ENCODE measurements around the gene RAB34. TPM values are rescaled to one million over a fixed set of nuclear protein-coding genes. Genes with fewer than 3 reads are reported as not detected.
A peak's percentile ranks its signal among the peaks of the same experiment; 100 is the strongest.

The RAB34 gene
- total RNA-seq, 6 experiments from 2014 or later, result 161 to 219 (median 192) TPM

DNA sequence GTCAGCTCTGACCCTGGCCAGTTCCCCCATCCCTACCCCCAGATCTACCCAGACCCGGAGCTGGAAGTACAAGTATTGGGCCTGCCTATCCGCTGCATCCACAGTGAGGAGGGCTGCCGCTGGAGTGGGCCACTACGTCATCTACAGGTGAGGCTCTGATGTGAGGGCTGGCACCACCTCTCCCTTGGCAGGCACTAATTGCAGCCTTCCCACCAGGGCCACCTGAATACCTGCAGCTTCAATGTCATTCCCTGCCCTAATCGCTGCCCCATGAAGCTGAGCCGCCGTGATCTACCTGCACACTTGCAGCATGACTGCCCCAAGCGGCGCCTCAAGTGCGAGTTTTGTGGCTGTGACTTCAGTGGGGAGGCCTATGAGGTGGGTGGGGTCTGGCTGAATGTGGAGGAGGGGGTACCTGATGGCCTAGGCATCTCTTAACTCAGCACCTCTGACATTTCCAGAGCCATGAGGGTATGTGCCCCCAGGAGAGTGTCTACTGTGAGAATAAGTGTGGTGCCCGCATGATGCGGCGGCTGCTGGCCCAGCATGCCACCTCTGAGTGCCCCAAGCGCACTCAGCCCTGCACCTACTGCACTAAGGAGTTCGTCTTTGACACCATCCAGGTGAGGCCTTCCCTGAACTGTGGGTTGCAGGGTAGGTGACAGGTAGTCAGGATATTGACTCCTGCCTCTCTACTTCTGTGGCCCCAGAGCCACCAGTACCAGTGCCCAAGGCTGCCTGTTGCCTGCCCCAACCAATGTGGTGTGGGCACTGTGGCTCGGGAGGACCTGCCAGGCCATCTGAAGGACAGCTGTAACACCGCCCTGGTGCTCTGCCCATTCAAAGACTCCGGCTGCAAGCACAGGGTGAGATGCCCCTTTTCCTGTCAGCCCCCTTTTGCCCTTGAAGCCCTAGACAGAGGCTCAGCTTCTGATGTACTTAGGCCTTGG lies 30.4 kb upstream of the RAB34 start:
- H3K4me1 Mint-ChIP-seq (ENCODE audit: low read depth), result peaks cover 29% of the 10 kb centered on the region
- no peak for TF ChIP-seq CTCF (IDR thresholded peaks at IDR 0.05)
- H3K27ac Mint-ChIP-seq, result peak overlapping the region; percentile 51
- H3K4me3 Mint-ChIP-seq, result no peak overlapping the region
- H3K9me3 Mint-ChIP-seq, result no peaks in the 10 kb centered on the region
- peaks cover 15% of the 10 kb centered on the region for H3K36me3 Mint-ChIP-seq (ENCODE audit: low read depth)
- DNase-seq, result no peak
- peaks cover 32% of the 10 kb centered on the region for H3K27me3 Mint-ChIP-seq (ENCODE audit: insufficient read depth)

DNA sequence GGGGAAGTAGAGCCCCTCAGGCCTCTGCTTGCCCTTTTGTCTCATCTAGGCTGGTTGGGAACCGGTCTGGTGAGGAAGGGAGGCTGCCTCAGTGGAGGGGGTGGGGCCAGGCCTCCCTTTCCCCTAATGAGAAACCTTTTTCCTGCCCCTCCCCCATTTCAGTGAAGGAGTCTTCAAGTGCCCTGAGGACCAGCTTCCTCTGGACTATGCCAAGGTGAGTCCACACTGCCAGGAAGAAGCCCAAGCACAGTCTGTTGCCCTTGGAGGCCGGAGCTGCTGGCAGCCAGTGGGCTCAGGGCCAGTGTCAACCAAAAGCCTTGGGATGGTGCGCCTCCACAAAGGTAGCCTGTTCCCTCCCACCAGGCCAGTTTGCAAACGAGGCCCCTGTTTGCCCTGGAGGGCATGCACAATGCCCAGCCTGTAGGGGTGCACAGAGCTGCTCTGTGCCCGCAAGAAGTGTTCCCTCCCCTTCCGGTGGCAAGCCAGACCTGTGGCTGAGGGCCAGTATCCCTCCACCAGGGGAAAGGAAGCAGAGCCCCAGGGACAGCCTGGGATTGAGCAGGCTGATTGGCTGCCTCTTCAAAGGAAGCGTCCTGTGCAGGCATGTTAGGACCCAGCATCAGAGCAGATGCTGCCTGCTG lies 29.5 kb upstream of the RAB34 start:
- H3K27me3 Mint-ChIP-seq (ENCODE audit: insufficient read depth), result peaks cover 26% of the 10 kb centered on the region
- no peak for DNase-seq
- no peak for TF ChIP-seq CTCF (IDR thresholded peaks at IDR 0.05)
- H3K4me3 Mint-ChIP-seq, result no peak overlapping the region; the same call in 1 of the 2 replicates
- H3K4me1 Mint-ChIP-seq (ENCODE audit: low read depth), result peaks cover 32% of the 10 kb centered on the region
- no peak overlapping the region for H3K27ac Mint-ChIP-seq
- H3K9me3 Mint-ChIP-seq, result no peaks in the 10 kb centered on the region
- peaks cover 12% of the 10 kb centered on the region for H3K36me3 Mint-ChIP-seq (ENCODE audit: low read depth)

GRCh38 chr17:28746611-28747050 lies 29.0 kb upstream of the RAB34 start:
- Mint-ChIP-seq H3K27me3 (ENCODE audit: insufficient read depth) (peaks cover 20% of the 10 kb centered on the region), H3K27ac (peak overlapping the region; percentile 95), H3K4me1 (ENCODE audit: low read depth) (peaks cover 32% of the 10 kb centered on the region), H3K36me3 (ENCODE audit: low read depth) (peaks cover 11% of the 10 kb centered on the region), H3K9me3 (no peaks in the 10 kb centered on the region), H3K4me3 (peak overlapping the region; percentile 96)
- no peak for TF ChIP-seq CTCF (IDR thresholded peaks at IDR 0.05)
- no peak for DNase-seq

DNA sequence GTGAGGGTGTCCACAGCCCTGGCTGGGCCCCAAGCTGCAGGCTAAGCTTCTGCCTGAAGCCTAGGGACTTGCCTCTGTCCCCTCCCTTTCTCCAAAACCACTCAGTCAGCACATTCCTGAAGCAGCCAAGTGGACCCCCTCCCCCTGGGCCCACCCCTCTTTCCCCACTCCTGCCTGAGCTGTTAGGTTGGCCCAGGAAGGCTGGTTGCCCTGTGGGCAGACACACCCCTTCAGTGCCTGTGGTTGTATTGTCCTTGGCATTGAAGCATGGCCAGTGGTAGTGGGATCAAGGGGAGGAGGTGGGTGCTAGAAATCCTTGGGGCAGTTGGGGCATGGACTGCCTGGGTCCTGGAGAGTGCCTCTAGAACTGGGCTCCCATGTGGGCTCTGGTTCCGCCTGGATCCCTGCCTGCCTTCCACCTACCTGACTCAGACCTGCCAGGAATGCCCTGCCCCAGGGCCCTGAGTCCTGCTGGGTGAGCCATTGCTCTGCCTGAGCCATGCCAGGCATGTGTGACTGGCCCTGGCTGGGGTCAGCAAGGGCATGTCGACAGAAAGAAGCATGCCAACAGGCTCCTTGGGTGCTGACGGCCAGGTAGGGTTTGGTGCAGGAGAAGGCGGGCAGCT lies 28.2 kb upstream of the RAB34 start:
- peak; percentile 66 for DNase-seq
- H3K36me3 Mint-ChIP-seq (ENCODE audit: low read depth), result peaks cover 11% of the 10 kb centered on the region
- peaks cover 32% of the 10 kb centered on the region for H3K4me1 Mint-ChIP-seq (ENCODE audit: low read depth)
- peaks cover 13% of the 10 kb centered on the region for H3K27me3 Mint-ChIP-seq (ENCODE audit: insufficient read depth)
- peak overlapping the region; percentile 95 for H3K27ac Mint-ChIP-seq
- no peak for TF ChIP-seq CTCF (IDR thresholded peaks at IDR 0.05)
- peak overlapping the region; percentile 96 for H3K4me3 Mint-ChIP-seq
- H3K9me3 Mint-ChIP-seq, result no peaks in the 10 kb centered on the region

DNA sequence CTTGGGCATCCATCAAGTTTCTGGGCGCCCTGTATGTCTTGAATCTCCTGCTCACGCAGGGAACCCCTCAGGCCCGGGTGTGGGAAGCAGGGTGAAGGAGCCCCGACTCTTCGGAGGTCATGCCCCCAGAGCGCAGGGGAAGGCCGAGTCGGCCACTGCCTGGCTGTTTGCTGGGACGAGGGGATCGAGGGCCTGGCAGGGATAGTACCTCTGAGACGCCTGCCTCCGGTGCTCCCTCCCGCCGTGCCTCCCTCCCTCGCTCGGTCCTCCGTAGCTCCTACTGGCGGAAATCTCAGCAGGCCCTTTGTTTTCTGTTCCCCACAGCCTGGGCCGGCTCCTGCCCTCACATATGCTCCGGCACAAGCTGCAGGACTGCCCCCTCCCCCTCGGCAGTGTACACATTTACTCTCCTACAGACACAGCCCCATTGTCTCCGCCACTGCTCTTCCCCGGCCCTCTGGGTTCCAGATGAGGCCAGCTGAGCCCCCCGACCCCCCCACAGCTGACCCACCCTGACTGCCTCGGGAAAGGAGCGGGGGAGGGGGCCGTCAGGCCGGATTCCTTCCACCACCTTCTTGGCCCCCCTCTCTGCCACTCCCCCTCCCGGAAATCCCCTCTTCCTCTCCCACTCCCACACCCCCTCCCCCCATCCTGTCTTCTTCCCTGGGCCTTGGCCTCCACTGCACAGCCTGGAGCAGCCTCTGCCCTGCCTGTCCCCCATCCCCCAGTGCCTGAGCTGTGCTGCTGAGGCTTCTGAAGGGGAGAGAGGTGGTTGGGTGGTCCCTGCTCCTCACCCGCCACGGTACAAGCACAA lies 27.5 kb upstream of the RAB34 start:
- DNase-seq, result no peak
- H3K4me3 Mint-ChIP-seq, result peak overlapping the region; percentile 96
- peaks cover 10% of the 10 kb centered on the region for H3K27me3 Mint-ChIP-seq (ENCODE audit: insufficient read depth)
- TF ChIP-seq CTCF (IDR thresholded peaks at IDR 0.05), result no peak
- peaks cover 17% of the 10 kb centered on the region for H3K36me3 Mint-ChIP-seq (ENCODE audit: low read depth)
- peak overlapping the region; percentile 95 for H3K27ac Mint-ChIP-seq
- no peaks in the 10 kb centered on the region for H3K9me3 Mint-ChIP-seq
- peaks cover 28% of the 10 kb centered on the region for H3K4me1 Mint-ChIP-seq (ENCODE audit: low read depth)

Measured in HFFc6 (cell line).